ENCODE data around the gene ARHGEF18.
"Not testable (repeated sequence)": the region's sequence is repeated elsewhere in the genome, so short reads cannot be mapped to it uniquely, and the experiment has no call there.

Gene ARHGEF18

GRCh38 chr19:7337380-7338194, 11.2 kb upstream of the ARHGEF18 start:
- Mint-ChIP-seq H3K4me1 (peaks cover 32% of the 10 kb centered on the region), H3K27ac (no peak overlapping the region), H3K27me3 (no peaks in the 10 kb centered on the region), H3K9me3 (no peaks in the 10 kb centered on the region), H3K4me3 (no peak overlapping the region), H3K36me3 (no peaks in the 10 kb centered on the region)

GRCh38 chr19:7340959-7341837, 7.5 kb upstream of the ARHGEF18 start:
- H3K9me3 Mint-ChIP-seq = no peaks in the 10 kb centered on the region
- no peak overlapping the region for H3K4me3 Mint-ChIP-seq
- H3K36me3 Mint-ChIP-seq = no peaks in the 10 kb centered on the region
- peak overlapping the region; percentile 68 for H3K27ac Mint-ChIP-seq
- peaks cover 58% of the 10 kb centered on the region for H3K4me1 Mint-ChIP-seq
- H3K27me3 Mint-ChIP-seq = no peaks in the 10 kb centered on the region

- Mint-ChIP-seq H3K27ac (peak overlapping the region; percentile 76), H3K4me1 (peaks cover 60% of the 10 kb centered on the region), H3K36me3 (no peaks in the 10 kb centered on the region)
These were observed 6.6 kb upstream of the ARHGEF18 start for GRCh38 chr19:7342143-7342542.

GRCh38 chr19:7346488-7346971, 2.2 kb upstream of the ARHGEF18 start:
- peaks cover 67% of the 10 kb centered on the region for H3K4me1 Mint-ChIP-seq
- no peaks in the 10 kb centered on the region for H3K9me3 Mint-ChIP-seq
- H3K4me3 Mint-ChIP-seq = peak overlapping the region; percentile 94
- H3K27ac Mint-ChIP-seq = peak overlapping the region; percentile 97
- H3K36me3 Mint-ChIP-seq = no peaks in the 10 kb centered on the region
- no peaks in the 10 kb centered on the region for H3K27me3 Mint-ChIP-seq

More at GRCh38 chr19:7342143-7342542, 6.6 kb upstream of the ARHGEF18 start:
- H3K27me3 Mint-ChIP-seq = no peaks in the 10 kb centered on the region
- no peaks in the 10 kb centered on the region for H3K9me3 Mint-ChIP-seq
- no peak overlapping the region for H3K4me3 Mint-ChIP-seq

GRCh38 chr19:7346997-7347396, 1.7 kb upstream of the ARHGEF18 start:
- H3K27ac Mint-ChIP-seq = peak overlapping the region; percentile 97
- H3K9me3 Mint-ChIP-seq, H3K27me3 Mint-ChIP-seq, H3K36me3 Mint-ChIP-seq: not testable (repeated sequence)
- H3K4me1 Mint-ChIP-seq = peaks cover 70% of the 10 kb centered on the region
- peak overlapping the region; percentile 94 for H3K4me3 Mint-ChIP-seq

GRCh38 chr19:7349231-7349591, 474 bp downstream of the ARHGEF18 start:
- peaks cover 72% of the 10 kb centered on the region for H3K4me1 Mint-ChIP-seq
- H3K27me3 Mint-ChIP-seq = no peaks in the 10 kb centered on the region
- peaks cover 7% of the 10 kb centered on the region for H3K36me3 Mint-ChIP-seq
- H3K27ac Mint-ChIP-seq = peak overlapping the region; percentile 95
- H3K4me3 Mint-ChIP-seq = peak overlapping the region; percentile 92
- no peaks in the 10 kb centered on the region for H3K9me3 Mint-ChIP-seq

GRCh38 chr19:7349961-7350711, 1.4 kb downstream of the ARHGEF18 start:
- Mint-ChIP-seq H3K9me3 (no peaks in the 10 kb centered on the region), H3K36me3 (peaks cover 14% of the 10 kb centered on the region), H3K27me3 (no peaks in the 10 kb centered on the region), H3K27ac (peak overlapping the region; percentile 95), H3K4me1 (peaks cover 74% of the 10 kb centered on the region), H3K4me3 (peak overlapping the region; percentile 92)

- peaks cover 70% of the 10 kb centered on the region for H3K4me1 Mint-ChIP-seq
- peak overlapping the region; percentile 37 for H3K27ac Mint-ChIP-seq
- H3K36me3 Mint-ChIP-seq = peaks cover 18% of the 10 kb centered on the region
- H3K4me3 Mint-ChIP-seq = peak overlapping the region; percentile 92
- H3K27me3 Mint-ChIP-seq = no peaks in the 10 kb centered on the region
- H3K9me3 Mint-ChIP-seq = no peaks in the 10 kb centered on the region
These were observed 3.1 kb downstream of the ARHGEF18 start for GRCh38 chr19:7351861-7352260.

- no peaks in the 10 kb centered on the region for H3K27me3 Mint-ChIP-seq
- H3K4me3 Mint-ChIP-seq = no peak overlapping the region
- peaks cover 28% of the 10 kb centered on the region for H3K36me3 Mint-ChIP-seq
- no peaks in the 10 kb centered on the region for H3K9me3 Mint-ChIP-seq
- peaks cover 80% of the 10 kb centered on the region for H3K4me1 Mint-ChIP-seq
- H3K27ac Mint-ChIP-seq = peak overlapping the region; percentile 92
These were observed 6.5 kb downstream of the ARHGEF18 start for GRCh38 chr19:7355151-7355820.

GRCh38 chr19:7355871-7356270, 7.1 kb downstream of the ARHGEF18 start:
- no peak overlapping the region for H3K4me3 Mint-ChIP-seq
- no peak overlapping the region for H3K27ac Mint-ChIP-seq
- peaks cover 28% of the 10 kb centered on the region for H3K36me3 Mint-ChIP-seq
- H3K9me3 Mint-ChIP-seq = no peaks in the 10 kb centered on the region
- peaks cover 81% of the 10 kb centered on the region for H3K4me1 Mint-ChIP-seq
- H3K27me3 Mint-ChIP-seq = no peaks in the 10 kb centered on the region

GRCh38 chr19:7356899-7357627, 8.3 kb downstream of the ARHGEF18 start:
- H3K27ac Mint-ChIP-seq = peak overlapping the region; percentile 23
- H3K4me1 Mint-ChIP-seq = peaks cover 83% of the 10 kb centered on the region
- H3K4me3 Mint-ChIP-seq = no peak overlapping the region
- H3K36me3 Mint-ChIP-seq = peaks cover 25% of the 10 kb centered on the region
- H3K9me3 Mint-ChIP-seq = no peaks in the 10 kb centered on the region
- no peaks in the 10 kb centered on the region for H3K27me3 Mint-ChIP-seq

GRCh38 chr19:7358102-7358597, 9.4 kb downstream of the ARHGEF18 start:
- H3K27ac Mint-ChIP-seq = peak overlapping the region; percentile 30
- no peak overlapping the region for H3K4me3 Mint-ChIP-seq
- peaks cover 89% of the 10 kb centered on the region for H3K4me1 Mint-ChIP-seq

GRCh38 chr19:7360393-7360984, 11.8 kb downstream of the ARHGEF18 start:
- Mint-ChIP-seq H3K9me3 (no peaks in the 10 kb centered on the region), H3K4me3 (no peak overlapping the region), H3K27ac (no peak overlapping the region), H3K36me3 (peaks cover 26% of the 10 kb centered on the region), H3K27me3 (no peaks in the 10 kb centered on the region), H3K4me1 (peaks cover 84% of the 10 kb centered on the region)

More at GRCh38 chr19:7358102-7358597, 9.4 kb downstream of the ARHGEF18 start:
- H3K36me3 Mint-ChIP-seq = peaks cover 25% of the 10 kb centered on the region
- no peaks in the 10 kb centered on the region for H3K27me3 Mint-ChIP-seq
- H3K9me3 Mint-ChIP-seq = no peaks in the 10 kb centered on the region

- H3K27ac Mint-ChIP-seq = peak overlapping the region; percentile 89
- peaks cover 21% of the 10 kb centered on the region for H3K36me3 Mint-ChIP-seq
- H3K4me3 Mint-ChIP-seq = no peak overlapping the region
- H3K27me3 Mint-ChIP-seq = no peaks in the 10 kb centered on the region
- no peaks in the 10 kb centered on the region for H3K9me3 Mint-ChIP-seq
- H3K4me1 Mint-ChIP-seq = peaks cover 71% of the 10 kb centered on the region
These were observed 14.5 kb downstream of the ARHGEF18 start for GRCh38 chr19:7363225-7363624.

All from activated naive CD4-positive, alpha-beta T cell treated with anti-CD3 and anti-CD28 coated beads, Interleukin-2, amount 50 U/mL, for 24 hours (primary cell).